Stimulated activated naive CD4-positive, alpha-beta T cell (primary cell): ENCODE measurements around the gene B9D1.
"Not testable (repeated sequence)": the region's sequence is repeated elsewhere in the genome, so short reads cannot be mapped to it uniquely, and the experiment has no call there.

Experiments
- DNase-seq, 6 experiments: peaks; one replicate each; lab custom pipeline; 2025; lab: John Stamatoyannopoulos, UW

The B9D1 gene

GRCh38 chr17:19357761-19358160 lies 4.8 kb downstream of the B9D1 start:
- no peak for DNase-seq

- no peak for DNase-seq
These were observed 5.2 kb downstream of the B9D1 start for GRCh38 chr17:19357351-19357750.

- DNase-seq = no peak
These were observed 7.8 kb downstream of the B9D1 start for GRCh38 chr17:19354748-19355147.

GRCh38 chr17:19353401-19353800 lies 9.1 kb downstream of the B9D1 start:
- DNase-seq = not testable (repeated sequence)

GRCh38 chr17:19348806-19349205 lies 13.7 kb downstream of the B9D1 start:
- DNase-seq = no peak

GRCh38 chr17:19348081-19348650 lies 14.4 kb downstream of the B9D1 start:
- no peak for DNase-seq

- DNase-seq = no peak
These were observed 15.0 kb downstream of the B9D1 start for GRCh38 chr17:19347323-19348080.

- DNase-seq = no peak
These were observed 15.9 kb downstream of the B9D1 start for GRCh38 chr17:19346351-19347255.

- no peak for DNase-seq
These were observed 16.8 kb downstream of the B9D1 start for GRCh38 chr17:19345486-19346350.

GRCh38 chr17:19345067-19345460 lies 17.5 kb downstream of the B9D1 start:
- DNase-seq = no peak

- no peak for DNase-seq
These were observed 18.0 kb downstream of the B9D1 start for GRCh38 chr17:19344311-19345066.

- DNase-seq = no peak
These were observed 18.8 kb downstream of the B9D1 start for GRCh38 chr17:19343671-19344151.

- DNase-seq = no peak
These were observed 19.3 kb downstream of the B9D1 start for GRCh38 chr17:19343256-19343630.

- DNase-seq = no peak
These were observed 19.8 kb downstream of the B9D1 start for GRCh38 chr17:19342611-19343255.

- no peak for DNase-seq
These were observed 20.6 kb downstream of the B9D1 start for GRCh38 chr17:19341641-19342610.

GRCh38 chr17:19341211-19341631 lies 21.3 kb downstream of the B9D1 start:
- DNase-seq = no peak

GRCh38 chr17:19339341-19339815 lies 23.1 kb downstream of the B9D1 start:
- DNase-seq = no peak

- DNase-seq = peak; percentile 32 to 64 (median 50)
These were observed 24.2 kb downstream of the B9D1 start for GRCh38 chr17:19338031-19338990.
